ENCODE measurements around the gene SLC35F2. TPM values are rescaled to one million over a fixed set of nuclear protein-coding genes. Genes with fewer than 3 reads are reported as not detected.

SLC35F2 gene
- total RNA-seq, result 1 to 10 TPM; 1.7 to 5.7 (median 3.7) TPM

GRCh38 chr11:107858217-107859070 lies at the start of gene SLC35F2:
Gene SLC35F2, minus strand, starts transcription at chr11:107858787. Its CDS starts 20 bp downstream, at chr11:107858767.
- no peak for TF ChIP-seq CTCF (IDR thresholded peaks at IDR 0.05; ENCODE audit: low read depth)

- no peak for TF ChIP-seq CTCF (IDR thresholded peaks at IDR 0.05; ENCODE audit: low read depth)
These were observed 49.6 kb upstream of the SLC35F2 start for GRCh38 chr11:107908211-107908610.

- no peak for TF ChIP-seq CTCF (IDR thresholded peaks at IDR 0.05; ENCODE audit: low read depth)
These were observed 39.7 kb upstream of the SLC35F2 start for GRCh38 chr11:107898270-107898669.

- TF ChIP-seq CTCF (IDR thresholded peaks at IDR 0.05; ENCODE audit: low read depth), result no peak
These were observed 23.7 kb upstream of the SLC35F2 start for GRCh38 chr11:107882095-107882820.

- no peak for TF ChIP-seq CTCF (IDR thresholded peaks at IDR 0.05; ENCODE audit: low read depth)
These were observed 17.6 kb upstream of the SLC35F2 start for GRCh38 chr11:107876141-107876540.

GRCh38 chr11:107864591-107864990 lies 6.0 kb upstream of the SLC35F2 start:
- TF ChIP-seq CTCF (IDR thresholded peaks at IDR 0.05; ENCODE audit: low read depth), result no peak

GRCh38 chr11:107860688-107861087 lies 2.1 kb upstream of the SLC35F2 start:
- TF ChIP-seq CTCF (IDR thresholded peaks at IDR 0.05; ENCODE audit: low read depth), result no peak

Measured in subcutaneous adipose tissue (tissue), 4 donors.